GM12878 (cell line): ENCODE results near the gene VN1R5. TPM values are rescaled to one million over a fixed set of nuclear protein-coding genes. Genes with fewer than 3 reads are reported as not detected.
"Not testable (repeated sequence)": the region's sequence is repeated elsewhere in the genome, so short reads cannot be mapped to it uniquely, and the experiment has no call there.

Experiments used
- ATAC-seq: fragments of 200-7000 bp; cut with Tn5 transposase; 3 replicates; pipeline ENCODE4 v1.9.1; 2020; ENCODE audit warnings: mild to moderate bottlenecking, moderate library complexity
- BruUV-seq: library from RNA; stranded (reverse); fragments of 400-500 nt; replicated peaks from 2 replicates; lab custom pipeline; 2021; lab: Mats Ljungman, UMichigan
- CTCF ChIA-PET: fragments of 300-600 bp; sonication (Branson Sonifier 250); formaldehyde crosslinking; extraction: SDS; loops from one replicate; lab custom pipeline; 2021; ENCODE audit warnings: inconsistent platforms; lab: Yijun Ruan, JAX
- POLR2A ChIA-PET: fragments of 350-600 bp; formaldehyde crosslinking; extraction: SDS; loops from one replicate; lab custom pipeline; 2021; ENCODE audit warnings: inconsistent platforms; lab: Charles Lee
- RAD21 ChIA-PET: fragments of 300-600 bp; sonication (Branson Sonifier 250); formaldehyde crosslinking; loops from one replicate; lab custom pipeline; 2023; ENCODE audit warnings: antibody characterized with exemption; ENCODE audit not compliant: unreplicated experiment; lab: Charles Lee
- SMC1A ChIA-PET: fragments of 300-600 bp; sonication (Branson Sonifier 250); formaldehyde crosslinking; loops from one replicate; lab custom pipeline; 2023; ENCODE audit not compliant: unreplicated experiment, uncharacterized antibody; lab: Charles Lee
- DNase-seq: peaks from one replicate; pipeline ENCODE4 v3.0.0-alpha.2; 2011; ENCODE audit warnings: low read depth, low spot score
- FAIRE-seq: peaks from 3 replicates; lab custom pipeline; 2011; peaks lifted over from hg19 to GRCh38; lab: Jason Lieb, UNC
- H2AFZ ChIP-seq: 2 replicates; pipeline ENCODE4 v1.6.0; 2011; ENCODE audit warnings: low read depth, low read length, control low read depth; ENCODE audit not compliant: control insufficient read depth
- H3K27ac ChIP-seq: 2 replicates; pipeline ENCODE4 v1.5.1; 2011; ENCODE audit warnings: control low read depth; ENCODE audit not compliant: control insufficient read depth, insufficient read depth
- H3K27me3 ChIP-seq, 2 experiments: replicated peaks in 1 of 2; 2 replicates each; pipeline versions ENCODE4 v1.6.0 to v1.6.1; 2011; ENCODE audit warnings: low read length in 1 of 2; ENCODE audit not compliant: control insufficient read depth in 2 of 2, insufficient read depth in 2 of 2
- H3K36me3 ChIP-seq, 2 experiments: 2 replicates each; pipeline ENCODE4 v1.5.1; 2011; ENCODE audit warnings: low read length in 1 of 2; ENCODE audit not compliant: control insufficient read depth in 2 of 2, insufficient read depth in 2 of 2
- H3K4me1 ChIP-seq: 2 replicates; pipeline ENCODE4 v1.6.1; 2011; ENCODE audit warnings: mild to moderate bottlenecking, low read length, moderate library complexity, mixed read lengths; ENCODE audit not compliant: control insufficient read depth, insufficient read depth
- H3K4me2 ChIP-seq: 2 replicates; pipeline ENCODE4 v1.6.0; 2011; ENCODE audit warnings: control low read depth; ENCODE audit not compliant: control insufficient read depth, insufficient read depth
- H3K4me3 ChIP-seq: fragments of 200-600 bp; sonication (generic); 2 replicates; pipeline ENCODE4 v1.5.1; 2016
- H3K79me2 ChIP-seq: 2 replicates; pipeline ENCODE4 v1.6.0; 2011; ENCODE audit warnings: low read length; ENCODE audit not compliant: control insufficient read depth, insufficient read depth
- H3K9ac ChIP-seq: 2 replicates; pipeline ENCODE4 v1.8.0; 2011; ENCODE audit warnings: low read length, control low read depth, mixed read lengths; ENCODE audit not compliant: control insufficient read depth, insufficient read depth
- H3K9me3 ChIP-seq: replicated peaks from 3 replicates; pipeline ENCODE4 v1.5.1; 2011; ENCODE audit warnings: mild to moderate bottlenecking, low read length; ENCODE audit not compliant: control insufficient read depth, insufficient read depth
- H4K20me1 ChIP-seq: 2 replicates; pipeline ENCODE4 v1.6.0; 2011; ENCODE audit not compliant: control insufficient read depth, insufficient read depth
- GATAD2B ChIP-seq: fragments of 450-650 bp; conservative IDR thresholded peaks from 2 replicates; pipeline ENCODE4 v1.6.1; 2017; ENCODE audit warnings: low read depth, mild to moderate bottlenecking, moderate library complexity
- HCFC1 ChIP-seq: fragments of 150-350 bp; IDR thresholded peaks from 2 replicates; pipeline ENCODE4 v1.6.1; 2014; ENCODE audit warnings: low read length
- TCF12 ChIP-seq: IDR thresholded peaks from 2 replicates; pipeline ENCODE4 v1.6.1; 2011; ENCODE audit warnings: low read depth, mild to moderate bottlenecking, low read length
- WGBS: methylation state at CpG from one replicate; pipeline ENCODE4 v1.1.6; 2016; ENCODE audit warnings: low lambda C conversion rate; ENCODE audit not compliant: insufficient replicate concordance, insufficient coverage; ENCODE audit errors: missing lambda C conversion rate; 5-methylcytosine and 5-hydroxymethylcytosine counted together
- in situ Hi-C: fragments of 300-500 bp; cut with MboI; formaldehyde crosslinking; loops from 9 replicates; pipeline ENCODE4 v1.14.3; 2018; ENCODE audit warnings: mixed read lengths
- intact Hi-C: fragments of 100-400 bp; cut with micrococcal nuclease; formaldehyde crosslinking; loops from one replicate; pipeline ENCODE4 v1.14.2; 2022; ENCODE audit not compliant: unreplicated experiment
- polyA plus RNA-seq, 11 experiments: library from polyadenylated mRNA; depleted of rRNA in 4 of 11; unstranded in 6 of 11; stranded (reverse) in 5 of 11; fragments of >200 nt; fragmentation: Nextera tagmentation in 4 of 11; fragmentation: Illumina TruSeq in 1 of 11; extraction: Ambion mirVana in 4 of 11; extraction: Trizol in 1 of 11; gene quantifications; 1 replicate in 1 of 11; 2 replicates in 10 of 11; pipeline versions ENCODE4 v1.2.1 to v1.2.3, GENCODE V29; 2011 to 2016; ENCODE audit warnings: inconsistent platforms in 2 of 11, missing spikeins in 2 of 11, low read depth in 1 of 11
- total RNA-seq, 4 experiments: library from RNA; depleted of rRNA in 3 of 4; stranded (reverse); fragments of >200 nt in 3 of 4; fragmentation: Illumina TruSeq in 1 of 4; extraction: Trizol in 1 of 4; gene quantifications; 2 replicates each; pipeline versions ENCODE4 v1.2.1 to v1.2.3, GENCODE V29; 2013 to 2021
- TF ChIP-seq, protein P1 (sequence below): fragments of 450-650 bp; IDR thresholded peaks from 2 replicates; pipeline ENCODE4 v1.6.1; 2017; ENCODE audit warnings: mild to moderate bottlenecking, moderate library complexity
- TF ChIP-seq, protein P2 (sequence below): fragments of 450-650 bp; IDR thresholded peaks from 2 replicates; pipeline ENCODE4 v1.6.1; 2016; ENCODE audit warnings: mild to moderate bottlenecking, moderate library complexity, borderline replicate concordance

Gene VN1R5
- total and polyA plus RNA-seq, 10 of the 15 experiments (the other 5 are each of a cell fraction or from before 2014, with no cell fraction given): not detected

DNA sequence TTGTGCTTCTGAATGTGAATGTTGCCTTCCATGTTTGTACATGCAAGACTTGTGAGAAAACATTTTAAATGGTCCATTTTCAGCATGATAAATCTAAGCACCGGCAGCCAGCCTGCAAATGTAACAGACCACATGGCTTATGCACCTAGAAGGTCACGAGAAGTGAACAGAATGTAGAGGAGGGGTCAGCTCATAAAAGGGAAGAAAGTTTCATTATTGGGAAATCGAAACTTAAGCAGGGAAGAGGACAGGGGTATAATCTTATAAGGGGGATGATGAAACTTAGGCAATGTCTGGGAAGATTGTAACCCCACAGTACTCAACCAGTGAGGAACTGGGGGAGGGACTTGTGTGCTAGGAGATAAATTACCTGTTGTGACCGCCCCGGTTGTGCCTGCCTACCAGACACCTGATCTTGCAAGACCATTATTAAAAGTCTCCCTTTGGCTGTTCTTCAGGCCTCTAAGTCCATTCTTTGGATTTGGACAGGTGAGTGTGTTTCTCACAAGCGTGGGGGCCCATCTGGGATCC is 37.7 kb upstream of the VN1R5 start (continued):
- TF ChIP-seq, protein P1, sequence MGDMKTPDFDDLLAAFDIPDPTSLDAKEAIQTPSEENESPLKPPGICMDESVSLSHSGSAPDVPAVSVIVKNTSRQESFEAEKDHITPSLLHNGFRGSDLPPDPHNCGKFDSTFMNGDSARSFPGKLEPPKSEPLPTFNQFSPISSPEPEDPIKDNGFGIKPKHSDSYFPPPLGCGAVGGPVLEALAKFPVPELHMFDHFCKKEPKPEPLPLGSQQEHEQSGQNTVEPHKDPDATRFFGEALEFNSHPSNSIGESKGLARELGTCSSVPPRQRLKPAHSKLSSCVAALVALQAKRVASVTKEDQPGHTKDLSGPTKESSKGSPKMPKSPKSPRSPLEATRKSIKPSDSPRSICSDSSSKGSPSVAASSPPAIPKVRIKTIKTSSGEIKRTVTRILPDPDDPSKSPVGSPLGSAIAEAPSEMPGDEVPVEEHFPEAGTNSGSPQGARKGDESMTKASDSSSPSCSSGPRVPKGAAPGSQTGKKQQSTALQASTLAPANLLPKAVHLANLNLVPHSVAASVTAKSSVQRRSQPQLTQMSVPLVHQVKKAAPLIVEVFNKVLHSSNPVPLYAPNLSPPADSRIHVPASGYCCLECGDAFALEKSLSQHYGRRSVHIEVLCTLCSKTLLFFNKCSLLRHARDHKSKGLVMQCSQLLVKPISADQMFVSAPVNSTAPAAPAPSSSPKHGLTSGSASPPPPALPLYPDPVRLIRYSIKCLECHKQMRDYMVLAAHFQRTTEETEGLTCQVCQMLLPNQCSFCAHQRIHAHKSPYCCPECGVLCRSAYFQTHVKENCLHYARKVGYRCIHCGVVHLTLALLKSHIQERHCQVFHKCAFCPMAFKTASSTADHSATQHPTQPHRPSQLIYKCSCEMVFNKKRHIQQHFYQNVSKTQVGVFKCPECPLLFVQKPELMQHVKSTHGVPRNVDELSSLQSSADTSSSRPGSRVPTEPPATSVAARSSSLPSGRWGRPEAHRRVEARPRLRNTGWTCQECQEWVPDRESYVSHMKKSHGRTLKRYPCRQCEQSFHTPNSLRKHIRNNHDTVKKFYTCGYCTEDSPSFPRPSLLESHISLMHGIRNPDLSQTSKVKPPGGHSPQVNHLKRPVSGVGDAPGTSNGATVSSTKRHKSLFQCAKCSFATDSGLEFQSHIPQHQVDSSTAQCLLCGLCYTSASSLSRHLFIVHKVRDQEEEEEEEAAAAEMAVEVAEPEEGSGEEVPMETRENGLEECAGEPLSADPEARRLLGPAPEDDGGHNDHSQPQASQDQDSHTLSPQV: no peak
- TF ChIP-seq HCFC1 (no peak), GATAD2B (no peak), TCF12 (no peak)
- TF ChIP-seq, protein P2, sequence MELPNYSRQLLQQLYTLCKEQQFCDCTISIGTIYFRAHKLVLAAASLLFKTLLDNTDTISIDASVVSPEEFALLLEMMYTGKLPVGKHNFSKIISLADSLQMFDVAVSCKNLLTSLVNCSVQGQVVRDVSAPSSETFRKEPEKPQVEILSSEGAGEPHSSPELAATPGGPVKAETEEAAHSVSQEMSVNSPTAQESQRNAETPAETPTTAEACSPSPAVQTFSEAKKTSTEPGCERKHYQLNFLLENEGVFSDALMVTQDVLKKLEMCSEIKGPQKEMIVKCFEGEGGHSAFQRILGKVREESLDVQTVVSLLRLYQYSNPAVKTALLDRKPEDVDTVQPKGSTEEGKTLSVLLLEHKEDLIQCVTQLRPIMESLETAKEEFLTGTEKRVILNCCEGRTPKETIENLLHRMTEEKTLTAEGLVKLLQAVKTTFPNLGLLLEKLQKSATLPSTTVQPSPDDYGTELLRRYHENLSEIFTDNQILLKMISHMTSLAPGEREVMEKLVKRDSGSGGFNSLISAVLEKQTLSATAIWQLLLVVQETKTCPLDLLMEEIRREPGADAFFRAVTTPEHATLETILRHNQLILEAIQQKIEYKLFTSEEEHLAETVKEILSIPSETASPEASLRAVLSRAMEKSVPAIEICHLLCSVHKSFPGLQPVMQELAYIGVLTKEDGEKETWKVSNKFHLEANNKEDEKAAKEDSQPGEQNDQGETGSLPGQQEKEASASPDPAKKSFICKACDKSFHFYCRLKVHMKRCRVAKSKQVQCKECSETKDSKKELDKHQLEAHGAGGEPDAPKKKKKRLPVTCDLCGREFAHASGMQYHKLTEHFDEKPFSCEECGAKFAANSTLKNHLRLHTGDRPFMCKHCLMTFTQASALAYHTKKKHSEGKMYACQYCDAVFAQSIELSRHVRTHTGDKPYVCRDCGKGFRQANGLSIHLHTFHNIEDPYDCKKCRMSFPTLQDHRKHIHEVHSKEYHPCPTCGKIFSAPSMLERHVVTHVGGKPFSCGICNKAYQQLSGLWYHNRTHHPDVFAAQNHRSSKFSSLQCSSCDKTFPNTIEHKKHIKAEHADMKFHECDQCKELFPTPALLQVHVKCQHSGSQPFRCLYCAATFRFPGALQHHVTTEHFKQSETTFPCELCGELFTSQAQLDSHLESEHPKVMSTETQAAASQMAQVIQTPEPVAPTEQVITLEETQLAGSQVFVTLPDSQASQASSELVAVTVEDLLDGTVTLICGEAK: no peak

- H3K27ac ChIP-seq, CTCF ChIA-PET, H3K4me1 ChIP-seq, BruUV-seq, H3K27me3 ChIP-seq, H3K36me3 ChIP-seq, H3K4me3 ChIP-seq, intact Hi-C loops, SMC1A ChIA-PET, FAIRE-seq, H3K79me2 ChIP-seq, RAD21 ChIA-PET, H3K9ac ChIP-seq, H3K9me3 ChIP-seq, H3K4me2 ChIP-seq, H2AFZ ChIP-seq, POLR2A ChIA-PET, H4K20me1 ChIP-seq, ATAC-seq, in situ Hi-C loops, DNase-seq: not testable (repeated sequence)
- WGBS: 92% methylated on average over 24 of the region's 30 CpGs
Observed at GRCh38 chr1:247220280-247220679, 35.6 kb upstream of the VN1R5 start.
